Measurements from ENCODE around the gene TRPV4.

Gene TRPV4

DNA sequence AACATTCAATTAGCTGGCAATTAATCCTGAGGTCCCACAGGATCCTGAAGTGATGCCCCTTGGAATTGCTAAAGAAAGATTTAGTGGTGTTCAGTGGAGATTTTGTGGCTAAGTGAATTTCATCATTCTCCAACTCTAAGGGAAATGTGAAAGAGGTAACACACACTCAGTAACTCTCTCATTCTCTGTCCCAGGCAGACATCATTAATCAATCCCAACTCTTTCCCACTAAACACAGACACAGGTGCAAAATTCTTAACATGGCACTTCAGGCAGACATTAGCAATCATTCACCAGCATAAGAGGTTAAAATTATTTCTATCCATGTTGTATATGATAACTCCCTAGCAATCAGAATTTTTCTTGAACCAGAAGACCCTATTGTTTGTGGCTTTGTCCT, 40.2 kb downstream of the TRPV4 start:
- TF ChIP-seq, protein P1, sequence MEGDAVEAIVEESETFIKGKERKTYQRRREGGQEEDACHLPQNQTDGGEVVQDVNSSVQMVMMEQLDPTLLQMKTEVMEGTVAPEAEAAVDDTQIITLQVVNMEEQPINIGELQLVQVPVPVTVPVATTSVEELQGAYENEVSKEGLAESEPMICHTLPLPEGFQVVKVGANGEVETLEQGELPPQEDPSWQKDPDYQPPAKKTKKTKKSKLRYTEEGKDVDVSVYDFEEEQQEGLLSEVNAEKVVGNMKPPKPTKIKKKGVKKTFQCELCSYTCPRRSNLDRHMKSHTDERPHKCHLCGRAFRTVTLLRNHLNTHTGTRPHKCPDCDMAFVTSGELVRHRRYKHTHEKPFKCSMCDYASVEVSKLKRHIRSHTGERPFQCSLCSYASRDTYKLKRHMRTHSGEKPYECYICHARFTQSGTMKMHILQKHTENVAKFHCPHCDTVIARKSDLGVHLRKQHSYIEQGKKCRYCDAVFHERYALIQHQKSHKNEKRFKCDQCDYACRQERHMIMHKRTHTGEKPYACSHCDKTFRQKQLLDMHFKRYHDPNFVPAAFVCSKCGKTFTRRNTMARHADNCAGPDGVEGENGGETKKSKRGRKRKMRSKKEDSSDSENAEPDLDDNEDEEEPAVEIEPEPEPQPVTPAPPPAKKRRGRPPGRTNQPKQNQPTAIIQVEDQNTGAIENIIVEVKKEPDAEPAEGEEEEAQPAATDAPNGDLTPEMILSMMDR (conservative IDR thresholded peaks at IDR 0.05), result no peak
- H3K27ac ChIP-seq, result no peak overlapping the region

DNA sequence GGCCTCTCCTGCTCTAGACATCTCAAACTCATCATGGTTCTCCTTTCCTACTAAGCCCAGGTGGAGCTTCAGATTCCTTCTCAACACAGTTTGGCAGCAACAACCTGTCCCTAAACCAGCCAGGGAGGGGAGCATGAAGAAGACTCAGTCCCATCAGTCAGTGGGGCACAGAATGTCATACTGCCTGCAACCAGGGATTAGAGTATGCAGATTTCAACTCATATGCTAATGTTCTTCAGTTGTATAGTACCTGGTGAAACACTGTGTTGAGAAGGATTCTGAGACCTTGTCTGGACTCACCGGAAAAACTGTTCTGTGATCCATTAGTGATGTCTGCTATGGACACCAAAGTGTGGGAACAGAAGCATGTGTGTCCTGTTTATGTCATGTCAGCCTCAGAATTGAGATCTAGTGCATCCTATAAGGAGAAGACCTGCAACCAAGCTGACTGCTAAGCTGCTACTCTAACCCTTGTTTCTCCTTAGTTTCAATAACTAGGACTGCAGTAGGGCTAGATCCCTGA, 43.6 kb downstream of the TRPV4 start:
- H3K27ac ChIP-seq, result no peak overlapping the region
- TF ChIP-seq, protein P1 (conservative IDR thresholded peaks at IDR 0.05), result no peak

GRCh38 chr12:109786799-109787198, 46.4 kb downstream of the TRPV4 start:
- H3K27ac ChIP-seq, result no peak overlapping the region
- TF ChIP-seq, protein P1 (conservative IDR thresholded peaks at IDR 0.05), result no peak

- TF ChIP-seq, protein P1 (conservative IDR thresholded peaks at IDR 0.05), result no peak
- H3K27ac ChIP-seq, result no peak overlapping the region
Observed at GRCh38 chr12:109785854-109786253, 47.3 kb downstream of the TRPV4 start.

- TF ChIP-seq, protein P1 (conservative IDR thresholded peaks at IDR 0.05), result no peak
- H3K27ac ChIP-seq, result peak overlapping the region; percentile 37
Observed at GRCh38 chr12:109783965-109784244, 49.3 kb downstream of the TRPV4 start.

- H3K27ac ChIP-seq, result peak overlapping the region; percentile 37
- TF ChIP-seq, protein P1 (conservative IDR thresholded peaks at IDR 0.05), result no peak
Observed at GRCh38 chr12:109783135-109783964, 49.8 kb downstream of the TRPV4 start.

- TF ChIP-seq, protein P1 (conservative IDR thresholded peaks at IDR 0.05), result no peak
- H3K27ac ChIP-seq, result no peak overlapping the region
Observed at GRCh38 chr12:109782326-109782703, 50.9 kb downstream of the TRPV4 start.
